Muscle of back (tissue), 11 donors: ENCODE measurements around the gene FRMD4A. TPM values are rescaled to one million over a fixed set of nuclear protein-coding genes. Genes with fewer than 3 reads are reported as not detected.
"Not testable (repeated sequence)": the region's sequence is repeated elsewhere in the genome, so short reads cannot be mapped to it uniquely, and the experiment has no call there.

Experiments
- DNase-seq, 3 donors: peaks; one replicate each; pipeline versions ENCODE4 v3.0.0 to v3.0.0-alpha.2; 2013
- polyA plus RNA-seq, 10 donors: library from polyadenylated mRNA; unstranded; fragments of 120-200 nt; gene quantifications; one replicate each; pipeline ENCODE4 v1.2.1, GENCODE V29; 2013; ENCODE audit not compliant: insufficient read length in 10 of 10

Gene FRMD4A
- polyA plus RNA-seq, 10 donors, result 35.0 to 51.7 (median 38.3) TPM

DNA sequence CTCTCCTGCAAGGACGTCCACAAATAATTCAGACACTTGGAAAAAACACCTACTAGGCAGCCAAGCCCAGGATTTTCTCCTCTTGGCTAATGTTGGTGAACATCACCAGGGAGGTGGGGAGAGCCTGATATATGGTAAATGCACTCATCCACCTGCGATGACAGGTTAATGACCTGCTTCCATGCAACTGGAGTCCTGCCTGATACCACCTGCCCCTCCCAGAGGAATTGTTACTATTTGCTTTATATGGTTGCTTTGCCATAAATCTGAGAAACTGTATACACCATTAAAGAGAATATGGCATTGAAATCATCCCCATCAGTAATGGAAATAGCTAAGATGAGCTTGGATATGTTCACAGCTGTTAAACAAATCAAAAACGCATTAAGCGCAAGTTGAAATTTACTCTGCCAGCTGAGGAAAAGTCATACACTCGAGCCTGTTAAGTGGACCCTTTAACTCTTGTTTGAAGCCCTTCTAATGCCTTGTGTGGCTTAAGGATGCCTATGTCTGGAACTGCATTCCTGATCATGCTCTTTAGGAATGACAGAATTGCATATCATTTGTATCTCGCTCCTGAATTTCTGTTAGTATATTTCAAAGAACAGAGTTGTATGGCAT, 535.6 kb downstream of the FRMD4A start:
- peak in 1 of 3 donors; percentile 37 for DNase-seq

DNA sequence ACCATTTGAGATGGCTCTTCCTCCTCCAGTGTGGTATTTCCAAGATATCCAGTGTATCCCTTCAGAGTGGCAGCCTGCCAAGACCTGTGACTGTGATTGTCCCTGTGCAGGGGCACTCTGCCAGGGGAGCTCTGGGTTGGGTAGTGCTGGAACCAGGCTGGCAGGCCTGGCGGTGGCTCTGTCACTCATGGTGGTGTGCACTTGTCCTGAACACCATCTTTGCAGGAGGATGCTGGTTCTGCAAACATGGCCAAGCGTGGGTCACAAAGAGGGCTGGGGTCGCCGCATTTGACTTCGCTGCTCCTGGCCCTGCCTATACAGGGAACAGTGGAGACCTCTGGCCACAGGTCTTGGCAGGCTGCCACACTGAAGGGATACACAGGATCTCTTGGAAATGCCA, 538.7 kb downstream of the FRMD4A start:
- no peak for DNase-seq

DNA sequence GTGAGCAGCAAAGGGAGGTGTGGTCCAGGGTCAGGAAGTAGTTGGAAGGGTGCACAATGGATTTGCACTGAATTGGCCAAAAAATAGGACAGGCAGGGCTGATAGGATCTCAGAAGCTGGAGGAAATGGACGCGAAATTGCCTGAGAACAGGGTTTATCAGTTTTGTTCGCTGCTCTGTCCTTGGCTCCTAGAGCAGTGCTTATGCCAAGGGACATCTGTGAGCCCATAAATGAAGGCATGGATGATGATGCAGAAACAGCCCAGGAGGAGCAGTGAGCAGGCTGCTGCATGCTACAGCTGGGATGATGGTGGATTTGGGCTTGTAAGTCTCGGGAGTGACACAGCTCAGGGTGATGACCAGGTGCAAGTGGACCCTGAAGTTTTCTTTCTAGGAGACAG, 539.2 kb downstream of the FRMD4A start:
- DNase-seq, result no peak

DNA sequence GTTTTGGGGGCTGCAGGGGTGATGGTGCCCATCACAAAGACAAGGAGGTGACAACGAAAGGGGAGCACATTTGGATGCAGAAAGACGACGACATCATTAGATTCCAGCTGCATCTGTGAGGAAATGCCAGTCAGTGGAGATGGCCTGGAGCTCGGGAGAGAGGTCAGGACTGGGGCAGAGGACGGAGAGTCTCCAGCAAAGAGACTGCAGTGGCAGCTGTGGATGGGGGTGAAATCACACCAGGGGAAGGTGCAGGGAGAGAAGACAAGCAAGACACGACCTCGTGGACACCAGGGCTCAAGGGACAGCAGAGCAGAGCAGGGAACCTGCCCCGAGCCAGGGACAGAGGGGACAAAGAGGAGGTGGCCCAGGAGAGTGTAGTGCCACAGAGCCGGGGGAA, 540.5 kb downstream of the FRMD4A start:
- no peak for DNase-seq

DNA sequence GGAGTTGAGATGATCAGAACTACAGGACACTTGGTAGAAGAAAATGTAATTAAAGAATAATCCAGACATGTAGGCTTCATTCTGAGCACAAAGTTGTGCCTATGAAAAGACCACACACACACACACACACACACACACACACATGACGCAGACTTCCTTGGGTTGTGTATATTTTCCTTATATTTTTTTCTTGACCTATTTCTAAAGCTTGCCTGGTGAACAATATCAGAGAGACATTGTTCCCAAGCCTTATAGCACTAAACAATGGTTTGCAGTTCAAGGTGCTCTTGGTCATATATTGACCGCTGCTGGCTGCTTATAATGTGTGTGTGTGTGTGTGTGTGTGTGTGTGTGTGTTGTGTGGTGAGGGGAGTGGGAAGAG, 541.3 kb downstream of the FRMD4A start:
- DNase-seq, result no peak

DNA sequence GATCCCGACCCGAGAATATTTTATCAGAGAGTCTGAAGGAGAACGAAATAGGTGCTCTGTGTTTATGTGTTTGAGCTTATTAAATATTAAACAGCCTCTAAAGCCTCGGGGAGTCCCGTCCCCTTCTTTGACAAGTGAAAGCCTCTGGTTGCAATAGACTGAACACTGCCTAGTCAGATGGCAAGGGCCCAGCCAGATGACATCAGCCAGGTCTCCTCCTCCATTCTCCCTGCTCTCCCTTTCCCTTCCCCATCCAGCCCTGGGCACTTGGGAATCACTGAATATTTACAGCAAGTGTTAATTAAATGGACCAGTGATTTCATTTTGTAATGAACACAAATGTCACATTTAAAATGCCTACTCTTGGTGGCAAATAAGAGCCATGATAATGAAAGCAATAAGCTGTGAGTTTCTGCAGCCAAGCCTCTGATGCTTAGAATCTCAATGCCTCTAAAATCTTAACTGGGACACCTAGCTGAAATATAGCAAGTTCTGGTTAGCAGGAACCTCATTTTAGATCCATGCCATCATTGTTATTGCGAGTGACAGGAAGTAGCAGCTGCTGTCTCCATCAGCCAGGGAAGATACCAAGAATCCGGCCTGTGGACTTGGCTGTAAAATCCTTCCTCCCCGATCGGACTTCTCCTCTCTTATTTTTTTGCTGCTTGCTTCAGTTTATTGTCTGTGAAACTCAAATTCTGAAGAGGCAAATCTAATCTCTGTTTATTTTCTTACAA, 541.8 kb downstream of the FRMD4A start:
- DNase-seq, result peak; percentile 37 to 80 (median 67)

DNA sequence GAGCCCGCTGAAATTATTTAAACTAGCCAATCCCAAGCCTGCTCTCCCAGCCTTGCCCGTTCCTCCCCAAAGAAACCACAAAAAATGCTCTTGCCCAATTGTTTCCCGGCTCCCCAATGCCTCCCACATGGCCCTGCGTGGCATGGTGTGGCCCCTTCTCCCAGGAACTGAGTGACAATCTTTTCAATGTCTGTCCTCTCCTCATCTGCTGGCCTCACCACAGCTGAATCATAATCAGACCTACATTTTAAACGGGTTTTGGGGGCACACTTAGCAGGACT, 542.5 kb downstream of the FRMD4A start:
- no peak for DNase-seq

DNA sequence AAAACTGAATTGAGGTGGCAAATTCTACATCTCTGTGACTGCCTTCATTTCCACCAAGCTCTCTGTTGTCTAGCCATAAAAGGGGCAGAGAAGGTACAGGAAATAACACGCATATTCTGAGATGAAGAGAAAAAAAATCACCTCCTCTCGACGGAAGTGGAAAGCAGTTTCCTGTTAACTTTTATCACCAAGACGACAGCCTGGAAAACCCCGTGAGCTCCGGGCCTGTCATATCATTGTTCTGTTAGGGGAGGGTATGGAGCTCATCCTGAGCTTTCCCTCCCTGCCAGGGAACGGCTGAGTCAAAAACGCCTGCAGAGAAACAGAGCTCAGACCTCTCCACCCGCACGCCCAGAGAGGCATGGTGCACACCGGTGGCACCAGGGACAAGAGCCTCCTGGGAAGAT, 543.7 kb downstream of the FRMD4A start:
- peak in 1 of 3 donors; percentile 55 for DNase-seq

DNA sequence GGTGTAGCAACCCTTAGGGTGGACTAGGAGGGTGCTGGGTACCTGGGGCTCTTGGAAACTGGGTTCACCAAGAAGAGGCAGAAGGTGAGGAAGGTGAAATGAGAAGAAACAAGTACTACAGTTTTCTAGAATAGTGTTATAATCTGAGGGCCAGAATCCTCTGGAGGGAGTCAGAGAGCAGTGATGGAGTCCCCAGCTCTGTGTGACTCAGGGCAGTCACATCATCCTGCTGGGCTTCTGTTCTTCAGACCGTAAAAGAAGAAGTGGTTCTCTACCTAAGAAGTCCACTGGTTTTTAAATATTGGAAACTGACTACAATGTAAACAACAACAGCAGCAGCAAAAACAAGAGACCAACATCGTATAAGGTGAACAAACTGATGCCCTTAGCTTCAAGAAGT, 546.7 kb downstream of the FRMD4A start:
- DNase-seq, result no peak

DNA sequence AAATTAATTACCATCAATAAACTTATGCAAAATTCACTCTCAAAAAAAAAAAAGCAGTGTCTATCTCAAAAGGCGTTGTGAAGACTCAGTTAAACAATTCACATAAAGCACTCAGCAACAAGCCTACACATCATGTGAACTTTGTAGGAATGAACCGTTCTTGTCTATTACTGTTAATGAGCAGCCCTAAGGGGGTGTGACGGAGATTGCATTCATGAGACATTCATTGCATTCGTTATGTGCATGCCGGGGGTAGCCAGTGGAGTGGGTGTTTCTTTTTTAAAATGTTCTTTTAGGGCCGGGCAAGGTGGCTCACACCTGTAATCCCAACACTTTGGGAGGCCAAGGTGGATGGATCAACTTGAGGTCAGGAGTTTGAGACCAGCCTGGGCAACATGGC, 551.0 kb downstream of the FRMD4A start:
- DNase-seq, result no peak

DNA sequence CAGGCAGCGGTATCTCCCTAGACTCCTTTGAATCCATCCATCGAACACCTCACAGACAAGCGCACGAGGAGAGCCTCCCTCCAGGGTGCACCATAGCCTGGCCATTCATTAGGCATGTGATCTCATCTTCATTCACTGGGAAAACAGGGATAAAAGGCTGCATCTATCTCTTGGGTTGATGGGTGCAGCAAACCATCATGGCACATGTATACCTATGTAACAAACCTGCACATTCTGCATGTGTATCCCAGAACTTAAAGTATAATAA, 552.1 kb downstream of the FRMD4A start:
- DNase-seq, result not testable (repeated sequence)

DNA sequence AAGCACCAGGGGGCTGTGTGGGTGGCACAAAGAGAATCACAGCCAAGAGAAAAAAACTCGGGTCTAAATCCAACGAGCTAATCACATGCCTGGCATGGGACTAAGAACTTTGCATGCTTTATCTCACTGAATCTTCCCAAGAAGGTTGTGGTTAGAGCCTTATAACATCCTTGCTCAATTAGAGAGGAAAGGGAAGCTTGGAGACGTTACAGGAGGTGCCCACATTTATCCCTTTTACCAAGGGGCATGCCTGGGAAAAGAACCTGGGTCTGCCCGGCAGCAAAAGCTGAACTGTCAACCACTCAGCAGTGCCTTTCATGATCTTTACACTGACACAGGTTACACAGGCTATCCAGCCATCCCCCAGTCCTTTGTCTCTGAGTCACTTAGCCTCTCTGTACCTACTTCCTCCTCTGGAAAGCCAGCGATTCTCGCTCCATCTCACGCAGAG, 553.8 kb downstream of the FRMD4A start:
- DNase-seq, result no peak

DNA sequence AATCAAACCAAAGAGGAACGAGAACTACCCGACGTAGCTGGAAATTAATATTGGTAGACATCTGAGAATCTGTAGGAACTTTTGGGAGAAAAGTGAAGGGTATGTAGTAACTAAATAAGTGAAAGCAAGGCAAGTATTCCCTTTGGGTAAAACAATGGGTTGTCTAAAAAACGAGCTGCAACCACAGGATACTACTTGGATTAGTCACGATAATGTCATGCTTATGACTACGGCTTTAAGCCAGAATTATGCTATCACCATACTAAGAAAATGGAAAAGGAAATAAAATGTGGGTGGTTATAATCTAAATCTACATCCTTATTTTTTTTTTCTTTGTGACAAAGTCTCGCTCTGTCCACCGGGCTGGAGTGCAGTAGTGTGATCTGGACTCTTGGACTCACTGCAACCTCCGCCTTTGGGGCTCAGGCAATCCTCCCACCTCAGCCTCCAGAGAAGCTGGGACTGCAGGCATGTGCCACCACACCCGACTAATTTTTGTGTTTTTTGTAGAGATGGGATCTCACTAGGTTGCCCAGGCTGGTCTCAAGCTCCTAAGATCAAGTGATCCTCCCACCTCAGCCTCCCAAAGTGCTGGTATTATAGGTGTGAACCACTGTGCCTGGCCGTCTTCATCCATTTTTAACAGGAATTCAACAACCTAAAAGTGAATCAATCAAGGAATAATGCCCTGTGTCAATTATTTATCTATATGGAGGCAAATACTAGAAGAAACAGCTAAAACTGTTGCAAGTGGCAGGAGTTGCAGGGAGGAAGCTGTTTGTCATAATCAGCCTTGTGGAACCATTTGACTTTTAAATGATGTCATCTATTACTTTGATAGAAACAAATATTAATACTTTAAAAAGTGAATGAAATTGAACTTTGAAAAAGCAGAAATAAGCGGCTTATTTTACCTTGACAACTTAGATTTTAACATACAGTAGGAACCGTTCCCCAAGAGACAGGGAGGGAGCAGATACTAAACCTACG, 554.6 kb downstream of the FRMD4A start:
- peak in 1 of 3 donors; percentile 71 for DNase-seq

DNA sequence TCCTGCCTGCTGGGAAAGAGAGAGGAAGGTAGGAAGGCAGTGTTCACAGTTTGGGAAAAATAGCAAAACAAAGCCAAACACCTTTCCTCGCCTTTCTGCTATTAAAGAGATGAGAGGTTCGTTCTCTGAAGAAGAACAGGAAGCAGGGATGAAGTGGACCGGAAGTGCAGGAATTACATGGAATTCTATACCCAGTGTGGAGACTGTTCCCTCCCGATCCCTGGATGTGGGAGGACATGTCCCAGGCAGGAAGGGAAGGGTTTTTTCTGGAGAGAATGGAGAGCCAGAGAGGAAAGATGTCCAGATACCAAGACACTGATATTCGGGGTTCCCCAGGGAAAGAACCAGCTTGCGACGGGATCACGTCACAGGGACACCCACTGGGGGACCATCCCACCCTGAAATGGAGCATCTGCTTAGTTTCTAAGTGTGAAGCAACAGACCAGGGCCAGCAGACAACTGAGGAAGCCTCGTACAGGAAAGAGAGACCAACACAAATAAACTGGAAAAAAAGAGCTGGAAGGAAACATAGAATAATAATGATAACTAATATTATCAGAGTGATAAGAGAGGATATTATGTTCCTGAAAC, 556.3 kb downstream of the FRMD4A start:
- no peak for DNase-seq

DNA sequence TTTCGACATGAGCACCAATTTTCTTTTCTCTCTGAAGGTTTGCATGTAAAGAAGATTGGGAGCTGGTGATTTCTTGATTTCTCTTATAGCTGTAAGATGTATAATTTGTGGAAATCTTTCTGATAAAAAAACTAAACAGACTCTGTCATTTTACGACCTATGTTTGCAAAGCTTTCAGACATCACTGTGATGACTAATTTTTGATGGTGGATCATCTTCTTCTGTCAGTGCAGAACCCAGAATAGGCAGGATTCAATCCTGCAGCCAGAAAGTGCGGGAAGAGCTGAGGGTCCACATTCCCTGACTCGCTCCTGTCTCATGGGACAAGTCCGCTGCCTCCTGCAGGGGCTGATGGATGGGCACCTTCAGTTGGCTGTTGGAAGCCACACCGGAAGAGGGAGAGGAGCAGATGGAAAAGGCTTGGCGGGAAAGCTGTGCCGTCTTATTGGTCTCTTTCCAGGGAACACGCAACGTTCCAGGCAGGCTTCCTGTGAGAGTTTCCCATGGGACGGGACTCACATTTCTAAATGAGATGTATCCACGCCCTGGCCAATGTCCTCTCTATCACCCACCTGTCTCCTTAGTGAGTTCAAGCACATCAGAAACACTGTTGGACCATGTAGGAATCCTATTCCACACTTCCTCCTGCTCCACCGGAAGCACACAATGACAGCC, 557.1 kb downstream of the FRMD4A start:
- DNase-seq, result peak in 1 of 3 donors; percentile 43

DNA sequence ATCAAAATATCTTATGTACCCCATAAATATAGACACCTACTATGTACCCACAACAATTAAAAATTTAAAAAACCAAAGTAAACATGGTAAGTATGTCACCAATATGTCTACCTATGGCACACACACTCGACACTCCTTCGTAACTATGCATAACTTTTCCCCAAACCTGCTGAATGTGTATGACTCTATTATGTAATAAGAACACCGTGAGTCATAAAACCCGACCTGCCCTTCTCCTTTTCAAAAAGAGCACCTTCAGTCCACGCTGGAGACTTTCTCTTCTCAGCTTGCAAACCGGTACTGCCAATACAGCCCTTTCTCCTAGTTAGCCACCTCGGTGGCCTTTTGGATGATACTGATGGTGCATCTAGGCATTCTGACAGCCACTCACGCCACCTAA, 557.7 kb downstream of the FRMD4A start:
- no peak for DNase-seq

DNA sequence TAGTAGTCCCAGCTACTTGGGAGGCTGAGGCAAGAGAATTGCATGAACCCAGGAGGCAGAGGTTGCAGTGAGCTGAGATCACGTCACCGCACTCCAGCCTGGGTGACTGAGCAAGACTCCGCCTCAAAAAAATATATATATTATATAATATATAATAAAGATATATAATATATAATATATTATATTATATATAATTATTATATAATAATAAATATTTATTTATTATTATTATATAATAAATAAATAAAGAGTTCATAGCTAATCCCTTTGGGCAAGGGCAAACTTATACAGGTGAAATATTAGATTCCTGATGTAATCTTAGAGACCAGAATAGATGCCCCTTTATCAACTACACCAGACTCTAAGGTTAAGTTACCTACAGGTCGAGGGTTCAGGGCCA, 558.7 kb downstream of the FRMD4A start:
- no peak for DNase-seq

DNA sequence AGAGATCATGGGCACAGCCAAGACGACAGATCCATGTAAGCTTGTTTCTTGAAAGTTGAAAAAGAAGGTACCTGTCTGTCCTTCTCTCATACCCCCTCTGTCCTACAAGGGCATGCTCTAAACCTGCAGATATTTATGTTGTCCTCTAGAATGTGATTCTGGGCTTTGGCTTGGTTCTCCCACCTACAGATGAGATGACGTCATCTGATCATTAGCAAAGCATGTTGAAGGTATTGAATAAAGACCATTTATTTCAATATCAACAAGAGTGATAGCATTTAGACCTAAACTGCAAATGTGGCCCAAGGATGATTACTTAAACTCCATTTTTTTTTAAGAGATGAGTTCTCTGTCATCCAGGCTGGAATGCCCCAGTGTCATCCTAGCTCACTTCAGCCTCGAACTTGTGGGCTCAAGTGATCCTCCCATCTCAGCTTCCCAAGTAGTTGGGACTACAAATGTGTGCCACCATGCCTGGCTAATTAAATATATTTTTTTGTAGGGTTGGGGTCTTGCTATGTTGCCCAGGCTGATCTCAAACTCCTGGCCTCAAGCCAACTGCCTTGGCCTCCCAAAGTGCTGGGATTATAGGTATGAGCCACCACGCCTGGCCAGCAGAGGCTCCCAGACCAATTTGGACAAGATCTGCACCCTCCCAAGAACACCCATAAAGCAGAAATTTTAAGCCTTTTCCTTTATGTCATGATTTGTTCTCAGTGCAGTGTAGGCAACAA, 559.8 kb downstream of the FRMD4A start:
- DNase-seq, result no peak

DNA sequence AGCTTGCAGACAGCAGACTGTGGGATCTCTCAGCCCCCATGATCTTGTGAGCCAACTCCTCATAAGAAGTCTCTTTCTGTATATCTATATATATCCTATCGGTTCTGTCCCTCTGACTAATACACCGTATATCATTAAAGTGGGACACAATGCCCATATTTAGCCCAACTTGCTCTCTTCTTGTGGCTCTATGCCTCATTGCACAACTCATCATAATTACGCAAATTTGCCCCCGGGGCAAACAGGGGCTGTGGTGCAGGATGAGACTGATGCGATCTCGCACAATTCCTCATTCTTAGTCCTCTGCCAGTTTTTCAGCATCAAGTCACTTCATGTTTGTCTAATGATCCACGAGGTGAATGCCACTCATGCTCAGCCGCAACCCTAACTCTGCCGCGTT, 560.8 kb downstream of the FRMD4A start:
- DNase-seq, result peak in 1 of 3 donors; percentile 55

DNA sequence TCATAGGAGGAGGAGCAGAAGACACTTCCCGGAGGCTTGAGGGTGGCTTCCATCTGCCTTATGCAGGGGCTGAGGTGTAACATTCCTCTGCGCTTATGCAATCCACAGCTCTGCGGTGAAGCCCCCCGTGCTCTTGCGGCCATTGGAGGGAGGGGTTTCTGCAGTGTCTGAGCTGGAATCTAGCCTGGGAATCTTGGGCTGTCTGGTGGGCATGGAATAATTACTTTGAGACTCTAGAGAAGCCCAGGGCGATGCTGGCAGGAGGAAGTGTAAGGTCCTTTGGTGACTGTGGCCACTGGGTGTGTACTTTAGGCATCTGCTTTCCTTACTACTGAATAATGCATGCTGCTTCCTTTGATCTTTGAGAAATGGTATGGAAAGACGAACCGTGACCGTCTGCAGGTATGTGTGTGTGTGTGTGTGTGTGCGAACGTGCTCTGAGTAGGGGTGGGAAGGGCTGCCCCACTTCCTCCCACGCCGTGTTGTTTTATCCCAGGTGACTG, 563.0 kb downstream of the FRMD4A start:
- DNase-seq, result no peak

DNA sequence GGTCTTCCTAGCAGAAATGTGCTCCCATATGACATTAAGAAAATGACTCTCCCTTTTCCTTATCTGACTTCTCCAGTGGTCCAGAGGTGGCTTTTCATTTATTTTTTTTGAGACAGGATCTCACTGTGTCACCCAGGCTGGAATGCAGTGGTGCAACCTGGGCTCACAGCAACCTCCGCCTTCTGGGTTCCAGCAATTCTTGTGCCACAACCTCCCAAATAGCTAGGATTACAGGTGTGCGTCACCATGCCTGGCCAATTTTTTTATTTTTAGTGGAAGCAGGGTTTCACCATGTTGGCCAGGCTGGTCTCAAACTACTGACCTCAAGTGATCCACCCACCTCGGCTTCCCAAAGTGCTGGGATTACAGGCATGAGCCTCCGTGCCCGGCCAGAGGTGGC, 563.6 kb downstream of the FRMD4A start:
- not testable (repeated sequence) for DNase-seq
